ENCODE measurements around the gene HMOX2. TPM values are rescaled to one million over a fixed set of nuclear protein-coding genes. Genes with fewer than 3 reads are reported as not detected.
A peak's percentile ranks its signal among the peaks of the same experiment; 100 is the strongest.

The HMOX2 gene
- total RNA-seq, 1 experiment from 2014 or later, result 24.2 TPM

DNA sequence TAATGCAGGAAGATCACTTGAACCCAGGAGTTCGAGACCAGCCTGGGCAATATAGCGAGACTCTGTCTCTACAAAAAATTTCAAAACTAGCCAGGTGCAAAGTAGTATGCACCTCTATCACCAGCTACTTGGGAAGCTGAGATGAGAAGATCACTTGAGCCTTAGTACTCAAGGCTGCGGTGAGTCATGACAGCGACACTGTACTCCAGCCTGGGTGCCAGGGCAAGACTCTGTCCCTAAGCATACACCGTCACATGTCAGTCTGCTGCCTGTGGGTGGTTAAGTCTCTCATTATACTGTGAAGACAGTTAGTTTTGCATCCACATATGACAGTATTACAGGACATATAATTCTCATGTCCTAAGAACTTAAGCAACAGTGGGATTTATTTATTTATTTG, 23.5 kb upstream of the HMOX2 start:
- Histone ChIP-seq H3K9me3 (replicated peaks) (no peaks in the 10 kb centered on the region), H3K4me3 (no peak overlapping the region), H3K27ac (no peak overlapping the region), H3K4me1 (peaks cover 51% of the 10 kb centered on the region), H3K36me3 (peaks cover 31% of the 10 kb centered on the region), H3K27me3 (no peaks in the 10 kb centered on the region)
- no peak for DNase-seq

DNA sequence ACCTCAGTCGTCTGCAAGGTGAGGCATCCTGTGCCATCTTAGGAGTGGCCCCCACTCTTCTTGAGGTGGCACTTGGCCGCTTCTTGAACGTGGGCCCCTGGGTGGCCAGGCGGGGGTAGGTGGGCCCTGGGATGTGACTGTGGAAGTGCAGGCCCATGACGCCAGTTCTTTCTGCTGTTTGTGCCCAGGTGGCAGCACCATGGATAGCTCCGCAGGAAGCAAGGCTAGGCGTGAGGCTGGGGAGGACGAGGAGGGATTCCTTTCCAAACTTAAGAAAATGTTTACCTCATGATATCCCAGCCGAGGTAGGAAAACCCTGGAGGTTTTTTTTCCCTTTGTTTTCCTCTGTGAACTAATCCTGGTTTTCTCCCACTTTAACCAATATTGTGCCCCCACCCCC, 21.6 kb upstream of the HMOX2 start:
- H3K9me3 ChIP-seq (replicated peaks), result no peaks in the 10 kb centered on the region
- no peaks in the 10 kb centered on the region for H3K27me3 ChIP-seq
- H3K4me3 ChIP-seq, result no peak overlapping the region
- peaks cover 24% of the 10 kb centered on the region for H3K36me3 ChIP-seq
- peaks cover 51% of the 10 kb centered on the region for H3K4me1 ChIP-seq
- no peak overlapping the region for H3K27ac ChIP-seq
- peak; percentile 45 to 53 for DNase-seq

DNA sequence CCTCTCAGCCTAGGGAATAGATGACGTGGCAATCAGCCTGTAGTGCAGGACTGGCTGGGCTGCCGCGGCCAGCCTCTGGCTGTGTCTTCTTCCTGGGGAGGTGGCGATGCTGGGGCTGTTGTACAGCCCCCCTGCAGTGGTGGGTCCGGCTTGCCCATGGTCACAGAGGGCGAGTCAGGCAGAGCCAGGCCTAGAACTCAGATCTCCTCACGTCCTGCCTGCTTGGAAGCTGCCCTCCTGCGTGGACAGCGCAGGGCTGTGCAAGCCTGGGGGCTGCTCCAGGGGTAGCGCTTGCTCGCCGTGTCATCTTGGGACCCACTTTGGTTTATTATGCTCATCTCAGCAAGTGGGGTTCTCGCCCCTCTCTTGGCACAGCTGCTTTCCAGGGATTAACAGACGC, 21.1 kb upstream of the HMOX2 start:
- Histone ChIP-seq H3K4me1 (peaks cover 47% of the 10 kb centered on the region), H3K27me3 (no peaks in the 10 kb centered on the region), H3K4me3 (no peak overlapping the region), H3K27ac (no peak overlapping the region), H3K36me3 (peaks cover 24% of the 10 kb centered on the region), H3K9me3 (replicated peaks) (no peaks in the 10 kb centered on the region)
- no peak for DNase-seq

DNA sequence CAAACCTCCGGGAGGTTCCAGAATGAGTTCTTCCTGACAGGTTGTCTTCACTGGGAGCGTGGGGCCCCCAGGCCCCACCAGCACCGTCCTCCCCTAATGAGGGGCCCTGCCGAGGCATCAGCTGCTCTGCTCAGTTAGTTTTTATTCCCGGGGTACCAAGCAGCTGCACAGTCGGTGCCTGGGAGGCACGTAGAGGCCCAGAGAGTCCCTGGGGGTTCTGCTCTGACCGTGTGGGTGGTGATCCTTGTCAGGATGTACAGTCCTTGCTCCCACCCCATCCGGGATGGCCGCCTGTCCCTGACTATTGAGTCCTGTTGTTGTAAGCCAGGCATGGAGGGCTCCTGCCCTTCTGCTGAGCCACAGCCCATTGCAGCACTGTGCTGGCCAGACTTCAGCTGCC, 20.2 kb upstream of the HMOX2 start:
- H3K27me3 ChIP-seq, result no peaks in the 10 kb centered on the region
- H3K4me1 ChIP-seq, result peaks cover 39% of the 10 kb centered on the region
- peak; percentile 53 to 59 for DNase-seq
- H3K9me3 ChIP-seq (replicated peaks), result no peaks in the 10 kb centered on the region
- H3K36me3 ChIP-seq, result peaks cover 23% of the 10 kb centered on the region
- H3K4me3 ChIP-seq, result no peak overlapping the region
- H3K27ac ChIP-seq, result no peak overlapping the region

DNA sequence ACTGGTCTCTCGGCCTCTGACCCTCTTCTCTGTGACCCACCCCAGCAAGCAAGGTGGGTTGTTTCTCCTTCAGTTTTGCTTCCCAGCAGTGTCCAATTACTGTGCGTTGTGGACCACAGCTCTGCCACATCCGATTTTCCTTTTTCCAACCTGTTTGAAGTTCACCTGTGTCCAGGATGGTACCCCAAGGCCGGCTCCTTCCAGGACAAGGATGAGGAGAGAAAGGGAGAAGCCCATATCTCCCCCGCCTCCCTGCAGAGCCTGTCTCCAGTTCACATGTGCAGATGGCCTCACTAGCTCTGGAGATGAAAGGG, 15.3 kb upstream of the HMOX2 start:
- Histone ChIP-seq H3K9me3 (replicated peaks) (no peaks in the 10 kb centered on the region), H3K4me3 (no peak overlapping the region), H3K36me3 (peaks cover 6% of the 10 kb centered on the region), H3K4me1 (peaks cover 3% of the 10 kb centered on the region; the same call in 1 of the 2 replicates), H3K27ac (no peak overlapping the region), H3K27me3 (no peaks in the 10 kb centered on the region)
- no peak for DNase-seq

DNA sequence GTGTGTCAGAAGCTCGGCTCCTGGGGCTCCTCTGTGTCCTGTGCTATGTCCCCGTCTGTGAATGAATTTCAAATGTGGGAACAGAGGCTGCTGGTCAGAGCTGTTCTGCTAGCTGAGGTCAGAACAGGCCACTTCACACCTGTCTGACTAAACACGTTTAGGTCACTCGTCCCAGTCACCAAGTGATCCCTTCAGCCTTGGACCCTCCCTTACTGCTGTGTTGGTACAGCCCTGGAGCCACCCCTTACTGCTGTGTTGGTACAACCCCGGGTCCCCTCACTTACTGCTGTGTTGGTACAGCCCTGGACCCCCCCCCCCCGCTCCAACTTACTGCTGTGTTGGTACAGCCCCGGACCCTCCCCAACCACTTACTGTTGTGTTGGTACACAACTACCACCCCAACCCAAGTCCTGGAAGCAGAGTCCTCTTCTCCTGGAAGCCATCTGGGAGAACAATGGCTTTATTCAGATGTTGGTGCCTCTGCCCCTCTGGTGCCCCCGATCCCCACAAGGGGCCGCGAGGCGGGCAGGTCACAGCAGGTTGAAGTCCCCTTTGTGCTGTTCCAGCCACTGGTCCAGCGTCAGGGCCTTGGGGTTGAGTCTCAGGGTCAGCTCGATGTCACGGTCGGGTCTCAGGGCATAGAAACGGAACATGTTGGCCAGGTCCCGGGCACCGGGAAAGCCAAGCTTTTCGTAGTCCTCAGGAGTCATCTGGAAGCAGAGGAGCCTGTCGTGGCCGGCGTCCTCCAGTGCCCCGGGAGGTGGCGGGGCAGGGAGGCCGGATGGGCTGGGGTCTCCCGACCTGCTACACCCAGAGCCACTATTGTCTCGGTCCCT, 14.7 kb upstream of the HMOX2 start:
- peaks cover 6% of the 10 kb centered on the region for H3K36me3 ChIP-seq
- DNase-seq, result peak in 1 of 2 experiments; percentile 26

DNA sequence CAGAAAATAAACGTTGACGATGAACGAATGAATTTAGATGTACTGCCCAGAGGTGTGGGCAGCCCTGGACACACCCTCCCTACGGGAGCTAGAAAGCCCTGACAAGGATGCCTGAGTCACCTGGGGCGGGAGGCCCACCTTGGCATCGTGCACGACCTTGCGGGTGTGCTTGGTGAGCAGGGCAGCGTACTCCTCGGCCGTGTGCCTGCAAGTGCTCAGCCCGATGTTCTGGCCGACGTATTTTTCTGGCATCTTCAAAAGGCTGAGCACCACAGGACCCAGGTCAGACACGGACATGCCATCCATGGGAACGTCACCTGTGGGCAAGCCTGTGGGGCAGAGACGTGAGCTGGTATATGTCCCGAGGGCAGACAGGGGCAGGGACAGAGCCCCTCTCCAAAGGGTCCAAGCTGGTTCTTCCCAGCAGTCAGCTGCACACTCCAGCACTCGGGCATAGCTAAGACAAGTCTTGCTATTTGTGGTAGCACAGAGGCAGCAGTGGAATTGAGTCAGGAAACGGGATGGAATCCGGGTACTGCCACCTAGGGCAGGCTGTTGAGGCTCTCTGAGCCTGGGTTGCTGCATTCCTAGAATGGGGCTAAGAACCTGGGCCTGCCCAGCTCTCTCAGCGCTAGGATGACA, 12.6 kb upstream of the HMOX2 start:
- Histone ChIP-seq H3K27me3 (no peaks in the 10 kb centered on the region), H3K4me1 (no peaks in the 10 kb centered on the region), H3K27ac (no peak overlapping the region), H3K36me3 (peaks cover 2% of the 10 kb centered on the region; the same call in 1 of the 2 replicates), H3K4me3 (no peak overlapping the region), H3K9me3 (replicated peaks) (no peaks in the 10 kb centered on the region)
- no peak for DNase-seq

More for the DNA sequence above, 14.7 kb upstream of the HMOX2 start:
- Histone ChIP-seq H3K27me3 (no peaks in the 10 kb centered on the region), H3K4me1 (no peaks in the 10 kb centered on the region), H3K9me3 (replicated peaks) (no peaks in the 10 kb centered on the region), H3K27ac (no peak overlapping the region), H3K4me3 (no peak overlapping the region)

DNA sequence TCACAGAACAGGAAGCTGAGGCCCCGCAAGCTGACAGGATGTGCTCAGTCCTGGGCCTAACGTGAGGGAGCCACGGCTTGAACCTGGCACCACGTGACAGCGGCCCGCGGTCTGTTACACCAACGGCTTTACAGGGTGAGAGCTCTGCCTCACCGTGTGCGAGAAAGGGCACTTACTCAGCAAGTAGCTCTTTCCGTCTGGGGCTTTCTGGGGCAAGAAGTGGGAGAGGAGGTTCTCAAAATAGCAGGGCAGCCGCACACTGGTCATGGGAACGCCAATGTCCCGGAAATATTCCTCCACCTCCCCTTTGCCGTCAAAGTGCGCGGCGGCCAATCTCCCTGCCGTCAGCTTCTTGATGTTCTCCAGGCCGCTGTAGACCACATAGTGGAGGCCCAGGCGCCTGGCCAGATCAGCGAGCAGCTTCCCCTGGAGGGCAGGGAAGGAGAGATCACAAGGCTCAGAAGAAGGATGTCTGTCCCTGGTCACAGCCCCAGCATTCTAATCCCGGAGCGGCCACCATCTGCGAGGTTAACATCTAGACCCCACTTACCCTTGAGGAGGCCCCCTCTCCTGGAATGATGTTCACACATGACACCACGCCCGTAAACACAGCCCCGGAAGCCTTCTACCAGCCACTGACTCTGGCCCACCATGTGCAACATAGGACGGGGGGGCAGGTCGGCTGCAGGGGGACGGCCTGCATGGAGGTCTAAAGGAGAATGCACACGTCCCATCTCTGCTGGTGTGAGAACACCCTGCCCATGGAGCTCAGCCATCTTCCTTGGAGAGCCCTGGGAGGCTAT, 10.0 kb upstream of the HMOX2 start:
- Histone ChIP-seq H3K9me3 (replicated peaks) (no peaks in the 10 kb centered on the region), H3K27me3 (no peaks in the 10 kb centered on the region), H3K4me3 (no peak overlapping the region), H3K27ac (no peak overlapping the region), H3K36me3 (no peaks in the 10 kb centered on the region), H3K4me1 (no peaks in the 10 kb centered on the region)
- DNase-seq, result no peak

DNA sequence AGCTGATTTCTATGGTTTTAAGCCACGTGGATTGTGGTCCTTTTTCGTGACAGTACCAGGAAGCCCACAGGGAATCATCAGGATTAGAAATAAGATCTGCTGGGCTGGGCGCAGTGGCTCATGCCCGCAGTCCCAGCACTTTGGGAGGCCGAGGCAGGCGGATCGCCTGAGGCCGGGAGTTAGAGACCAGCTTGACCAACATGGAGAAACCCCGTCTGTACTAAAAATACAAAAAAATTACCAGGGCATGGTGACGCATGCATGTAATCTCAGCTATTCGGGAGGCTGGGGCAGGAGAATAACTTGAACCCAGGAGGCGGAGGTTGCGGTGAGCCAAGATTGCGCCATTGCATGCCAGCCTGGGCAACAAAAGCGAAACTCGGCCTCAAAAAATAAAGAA, 8.3 kb upstream of the HMOX2 start:
- Histone ChIP-seq H3K27ac (no peak overlapping the region), H3K27me3 (no peaks in the 10 kb centered on the region), H3K4me3 (no peak overlapping the region), H3K36me3 (no peaks in the 10 kb centered on the region), H3K4me1 (no peaks in the 10 kb centered on the region), H3K9me3 (replicated peaks) (no peaks in the 10 kb centered on the region)
- no peak for DNase-seq

DNA sequence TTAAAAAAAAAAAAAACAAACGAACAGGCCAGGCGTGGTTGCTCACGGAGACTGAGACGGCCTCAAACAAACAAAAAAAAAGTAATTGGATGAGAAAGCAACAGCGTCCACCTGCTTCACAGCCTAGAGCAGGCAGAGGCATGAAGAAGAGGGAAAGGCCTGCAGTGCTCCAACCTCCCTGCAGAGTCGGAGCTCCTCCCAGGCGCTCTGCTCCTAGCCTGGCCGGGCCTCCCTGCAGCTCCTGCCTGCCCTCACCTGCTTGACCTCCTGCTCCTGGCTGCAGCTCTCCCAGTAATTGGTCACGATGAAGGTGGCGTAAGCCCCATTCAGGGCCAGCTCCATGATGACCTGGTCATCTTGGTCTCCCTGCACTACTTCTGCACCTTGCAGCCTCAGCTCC, 7.2 kb upstream of the HMOX2 start:
- Histone ChIP-seq H3K9me3 (replicated peaks) (no peaks in the 10 kb centered on the region), H3K4me3 (no peak overlapping the region), H3K27ac (no peak overlapping the region), H3K36me3 (no peaks in the 10 kb centered on the region), H3K27me3 (no peaks in the 10 kb centered on the region), H3K4me1 (no peaks in the 10 kb centered on the region)
- DNase-seq, result no peak

DNA sequence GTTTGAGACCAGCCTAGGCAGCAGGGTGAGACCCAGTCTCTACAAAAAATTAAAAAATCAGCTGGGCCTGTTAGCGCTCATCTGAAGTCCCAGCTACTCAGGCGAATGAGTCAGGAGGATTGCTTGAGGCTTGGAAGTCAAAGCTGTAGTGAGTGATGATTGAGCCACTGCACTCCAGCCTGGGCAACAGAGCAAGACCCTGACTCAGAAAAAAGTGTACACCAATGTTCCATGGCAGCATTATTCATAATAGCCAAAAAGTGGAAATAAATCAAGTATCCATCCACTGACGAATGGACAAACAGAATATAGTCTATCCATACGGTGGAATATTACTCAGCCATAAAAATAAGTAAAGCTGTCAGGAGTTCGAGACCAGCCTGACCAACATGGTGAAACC, 4.3 kb upstream of the HMOX2 start:
- no peak overlapping the region for H3K27ac ChIP-seq
- H3K9me3 ChIP-seq (replicated peaks), result no peaks in the 10 kb centered on the region
- no peak overlapping the region for H3K4me3 ChIP-seq
- H3K36me3 ChIP-seq, result no peaks in the 10 kb centered on the region
- no peaks in the 10 kb centered on the region for H3K27me3 ChIP-seq
- no peaks in the 10 kb centered on the region; the same call in 1 of the 2 replicates for H3K4me1 ChIP-seq
- DNase-seq, result no peak

DNA sequence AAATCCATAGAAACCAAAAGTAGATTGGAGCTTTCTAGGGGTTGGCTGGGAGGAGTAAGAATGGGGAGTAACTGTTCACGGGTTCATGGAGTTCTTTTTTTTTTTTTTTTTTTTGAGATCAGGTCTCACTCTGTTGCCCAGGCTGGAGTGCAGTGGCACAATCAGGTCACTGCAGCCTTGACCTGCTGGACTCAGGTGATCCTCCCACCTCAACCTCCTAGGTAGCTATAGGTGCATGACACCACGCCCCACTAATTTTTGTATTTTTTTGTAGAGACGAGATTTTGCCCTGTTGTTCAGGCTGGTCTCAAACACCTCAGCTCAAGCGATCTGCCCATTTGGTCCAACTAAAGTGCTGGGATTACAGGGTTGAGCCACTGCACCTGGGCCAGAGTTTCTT, 3.3 kb upstream of the HMOX2 start:
- no peaks in the 10 kb centered on the region for H3K27me3 ChIP-seq
- H3K36me3 ChIP-seq, result no peaks in the 10 kb centered on the region
- H3K9me3 ChIP-seq (replicated peaks), result no peaks in the 10 kb centered on the region
- DNase-seq, result no peak
- H3K4me3 ChIP-seq, result no peak overlapping the region
- H3K4me1 ChIP-seq, result no peaks in the 10 kb centered on the region; the same call in 1 of the 2 replicates
- H3K27ac ChIP-seq, result no peak overlapping the region

DNA sequence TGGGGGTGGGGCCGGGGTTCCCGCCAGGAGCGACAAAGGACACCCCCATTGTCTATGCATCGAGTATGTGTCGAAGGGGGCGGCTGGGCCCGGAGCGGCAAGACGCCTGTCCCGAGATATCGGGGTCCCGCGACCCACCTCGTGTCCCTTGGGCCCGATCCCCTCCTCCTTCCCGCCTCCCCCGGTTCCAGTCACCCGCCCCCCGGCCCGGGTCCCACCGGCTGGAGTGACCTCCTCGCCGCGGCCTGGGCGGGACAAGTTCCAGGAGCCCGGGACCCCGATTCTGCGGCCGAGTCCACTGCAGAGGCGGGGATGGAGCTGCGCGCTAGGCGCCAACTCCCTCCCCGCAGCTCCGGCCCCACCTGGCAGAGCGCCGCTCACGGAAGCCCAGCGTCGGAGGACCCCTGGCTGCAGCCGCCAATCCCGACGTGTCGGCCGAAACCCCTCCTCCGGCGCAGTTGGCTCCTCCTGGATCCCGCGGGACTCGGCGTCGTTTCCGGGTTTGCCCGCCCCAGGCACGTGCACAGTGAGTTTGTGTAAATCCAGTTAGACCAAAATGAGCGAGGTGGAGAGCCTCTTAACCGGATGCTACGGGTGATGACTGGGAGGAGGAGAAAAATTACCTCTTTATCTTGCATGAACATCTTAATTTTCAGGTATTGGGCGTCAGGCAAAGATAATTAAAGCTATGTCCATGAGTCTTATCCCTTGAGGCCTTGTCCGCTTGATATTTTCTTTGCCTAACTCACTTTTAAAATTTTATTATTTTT, 1.8 kb upstream of the HMOX2 start, which contains the start of gene NMRAL1:
NMRAL1 (minus strand) TSS at position 434 of the 770 bp plus-strand sequence. CDS start 493 bp downstream, outside the sequence.
- Histone ChIP-seq H3K27me3 (no peaks in the 10 kb centered on the region), H3K36me3 (no peaks in the 10 kb centered on the region), H3K4me1 (no peaks in the 10 kb centered on the region; the same call in 1 of the 2 replicates), H3K9me3 (replicated peaks) (no peaks in the 10 kb centered on the region), H3K27ac (no peak within 1 kb of the TSS), H3K4me3 (no peak within 1 kb of the TSS)
- DNase-seq, result no peak

DNA sequence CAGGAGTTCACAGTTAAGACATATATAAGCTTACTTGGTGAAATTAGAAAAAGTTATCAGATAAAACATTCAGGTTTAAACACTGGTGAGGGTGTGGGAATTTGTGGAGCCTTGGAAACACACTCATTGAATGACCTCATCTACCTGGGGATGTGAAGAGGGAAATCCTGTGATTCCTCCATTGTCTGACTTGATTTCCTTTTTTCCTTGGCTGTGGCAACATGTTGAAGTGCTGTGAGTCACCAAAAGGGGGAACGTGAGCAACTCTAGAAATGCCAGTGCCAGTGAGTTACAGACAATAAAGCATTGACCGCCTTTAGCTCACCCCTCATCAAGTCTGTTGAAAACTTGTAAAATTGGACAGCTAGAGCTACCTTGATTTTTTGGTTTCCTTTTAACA, 1.8 kb downstream of the HMOX2 start:
- no peak overlapping the region for H3K27ac ChIP-seq
- H3K27me3 ChIP-seq, result no peaks in the 10 kb centered on the region
- no peaks in the 10 kb centered on the region for H3K36me3 ChIP-seq
- no peaks in the 10 kb centered on the region for H3K9me3 ChIP-seq (replicated peaks)
- H3K4me3 ChIP-seq, result no peak overlapping the region
- no peak for DNase-seq
- no peaks in the 10 kb centered on the region; the same call in 1 of the 2 replicates for H3K4me1 ChIP-seq

All from SJCRH30 (cell line).